HEK293T (cell line): ENCODE results near the gene PPP1R3A.
"Not testable (repeated sequence)": the region's sequence is repeated elsewhere in the genome, so short reads cannot be mapped to it uniquely, and the experiment has no call there.

Source experiments
- CTCF ChIA-PET: fragments of 350-600 bp; formaldehyde crosslinking; extraction: SDS; loops from one replicate; lab custom pipeline; 2021; ENCODE audit warnings: antibody characterized with exemption, inconsistent platforms; lab: Yijun Ruan, JAX
- POLR2A ChIA-PET: fragments of 350-600 bp; formaldehyde crosslinking; extraction: SDS; loops from one replicate; lab custom pipeline; 2020; ENCODE audit warnings: antibody characterized with exemption, inconsistent platforms; lab: Yijun Ruan, JAX
- DNase-seq: peaks from one replicate; pipeline ENCODE4 v3.0.0; 2012; ENCODE audit warnings: mixed read lengths; ENCODE audit errors: extremely low spot score
- ARNT ChIP-seq: fragments of 450-650 bp; IDR thresholded peaks from 2 replicates; pipeline ENCODE4 v1.6.1; 2017; ENCODE audit warnings: mild to moderate bottlenecking
- BHLHE40 ChIP-seq: fragments of 450-650 bp; IDR thresholded peaks from 2 replicates; pipeline ENCODE4 v1.6.1; 2016; ENCODE audit warnings: mild to moderate bottlenecking, moderate library complexity, borderline replicate concordance
- CTBP1 ChIP-seq: fragments of 450-650 bp; IDR thresholded peaks from 2 replicates; pipeline ENCODE4 v1.6.1; 2016; ENCODE audit warnings: borderline replicate concordance
- ELF4 ChIP-seq: fragments of 450-650 bp; IDR thresholded peaks from 2 replicates; pipeline ENCODE4 v1.6.1; 2017; ENCODE audit warnings: antibody characterized with exemption
- FOXA1 ChIP-seq: fragments of 450-650 bp; IDR thresholded peaks from 2 replicates; pipeline ENCODE4 v1.6.1; 2016; ENCODE audit warnings: mild to moderate bottlenecking
- FOXK2 ChIP-seq: fragments of 450-650 bp; IDR thresholded peaks from 2 replicates; pipeline ENCODE4 v1.6.1; 2016; ENCODE audit warnings: mild to moderate bottlenecking
- FOXM1 ChIP-seq: fragments of 450-650 bp; IDR thresholded peaks from 2 replicates; pipeline ENCODE4 v1.6.1; 2017; ENCODE audit warnings: mild to moderate bottlenecking, borderline replicate concordance
- HDGF ChIP-seq: fragments of 450-650 bp; IDR thresholded peaks from 2 replicates; pipeline ENCODE4 v1.6.1; 2017; ENCODE audit warnings: antibody characterized with exemption, borderline replicate concordance
- L3MBTL2 ChIP-seq: fragments of 450-650 bp; conservative IDR thresholded peaks from 2 replicates; pipeline ENCODE4 v1.6.1; 2016; ENCODE audit warnings: mild to moderate bottlenecking
- LEF1 ChIP-seq: fragments of 450-650 bp; IDR thresholded peaks from 2 replicates; pipeline ENCODE4 v1.6.1; 2017; ENCODE audit warnings: mild to moderate bottlenecking, borderline replicate concordance
- NFRKB ChIP-seq: fragments of 450-650 bp; IDR thresholded peaks from 2 replicates; pipeline ENCODE4 v1.6.1; 2016; ENCODE audit warnings: mild to moderate bottlenecking, moderate library complexity
- SP1 ChIP-seq: fragments of 450-650 bp; IDR thresholded peaks from 2 replicates; pipeline ENCODE4 v1.6.1; 2017
- SUZ12 ChIP-seq: fragments of 450-650 bp; IDR thresholded peaks from 2 replicates; pipeline ENCODE4 v1.6.1; 2016; ENCODE audit warnings: mild to moderate bottlenecking
- TARDBP ChIP-seq: fragments of 450-650 bp; IDR thresholded peaks from 2 replicates; pipeline ENCODE4 v1.6.1; 2016
- ZNF384 ChIP-seq: fragments of 450-650 bp; IDR thresholded peaks from 2 replicates; pipeline ENCODE4 v1.6.1; 2016
- TF ChIP-seq, protein P1 (sequence below): fragments of 450-650 bp; IDR thresholded peaks from 2 replicates; pipeline ENCODE4 v1.6.1; 2016

Gene PPP1R3A

GRCh38 chr7:113945018-113945938, 26.5 kb upstream of the PPP1R3A start:
- DNase-seq, result no peak

DNA sequence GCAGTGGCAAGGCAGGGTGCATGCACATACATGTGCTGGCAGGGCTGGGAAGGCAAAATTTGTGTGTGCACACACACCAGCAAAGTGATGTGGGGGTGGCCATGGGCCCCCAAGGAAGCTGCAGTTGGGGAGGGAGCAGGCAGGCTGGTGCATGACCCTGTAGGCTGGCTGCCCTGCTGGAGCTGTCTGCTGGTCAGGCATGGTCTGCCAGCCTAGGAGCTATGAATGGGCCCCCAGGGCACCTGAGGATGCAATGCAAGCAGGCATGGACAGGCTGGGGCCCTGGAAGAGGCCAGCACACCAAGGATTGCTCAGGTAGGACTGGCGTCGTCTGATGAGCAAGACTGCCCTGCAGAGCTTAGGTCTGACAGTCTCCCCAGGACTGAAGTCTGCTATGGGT, 18.2 kb upstream of the PPP1R3A start:
- TF ChIP-seq FOXM1 (no peak), FOXK2 (no peak), TARDBP (no peak), LEF1 (no peak), NFRKB (no peak), FOXA1 (no peak), ARNT (no peak), HDGF (no peak), L3MBTL2 (no peak), BHLHE40 (no peak), SUZ12 (no peak)
- CTCF ChIA-PET, result no interaction called here
- POLR2A ChIA-PET, result no interaction called here
- DNase-seq, result no peak

More at GRCh38 chr7:113945018-113945938, 26.5 kb upstream of the PPP1R3A start:
- TF ChIP-seq TARDBP, result no peak
- TF ChIP-seq FOXM1, result no peak
- TF ChIP-seq SP1, result no peak
- TF ChIP-seq ARNT, result no peak
- TF ChIP-seq CTBP1, result no peak
- ChIA-PET CTCF (no interaction called here), POLR2A (no interaction called here)

- no peak for DNase-seq
- POLR2A ChIA-PET, result no interaction called here
- CTCF ChIA-PET, result no interaction called here
- no peak for TF ChIP-seq ARNT
- no peak for TF ChIP-seq BHLHE40
- TF ChIP-seq L3MBTL2, result no peak
- TF ChIP-seq, protein P1, sequence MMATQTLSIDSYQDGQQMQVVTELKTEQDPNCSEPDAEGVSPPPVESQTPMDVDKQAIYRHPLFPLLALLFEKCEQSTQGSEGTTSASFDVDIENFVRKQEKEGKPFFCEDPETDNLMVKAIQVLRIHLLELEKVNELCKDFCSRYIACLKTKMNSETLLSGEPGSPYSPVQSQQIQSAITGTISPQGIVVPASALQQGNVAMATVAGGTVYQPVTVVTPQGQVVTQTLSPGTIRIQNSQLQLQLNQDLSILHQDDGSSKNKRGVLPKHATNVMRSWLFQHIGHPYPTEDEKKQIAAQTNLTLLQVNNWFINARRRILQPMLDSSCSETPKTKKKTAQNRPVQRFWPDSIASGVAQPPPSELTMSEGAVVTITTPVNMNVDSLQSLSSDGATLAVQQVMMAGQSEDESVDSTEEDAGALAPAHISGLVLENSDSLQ, result no peak
- TF ChIP-seq HDGF, result no peak
- no peak for TF ChIP-seq ZNF384
- no peak for TF ChIP-seq CTBP1
- no peak for TF ChIP-seq SUZ12
- TF ChIP-seq SP1, result no peak
- TF ChIP-seq TARDBP, result no peak
- no peak for TF ChIP-seq ELF4
- no peak for TF ChIP-seq NFRKB
- no peak for TF ChIP-seq LEF1
These were observed 17.7 kb upstream of the PPP1R3A start for GRCh38 chr7:113936535-113936934.

DNA sequence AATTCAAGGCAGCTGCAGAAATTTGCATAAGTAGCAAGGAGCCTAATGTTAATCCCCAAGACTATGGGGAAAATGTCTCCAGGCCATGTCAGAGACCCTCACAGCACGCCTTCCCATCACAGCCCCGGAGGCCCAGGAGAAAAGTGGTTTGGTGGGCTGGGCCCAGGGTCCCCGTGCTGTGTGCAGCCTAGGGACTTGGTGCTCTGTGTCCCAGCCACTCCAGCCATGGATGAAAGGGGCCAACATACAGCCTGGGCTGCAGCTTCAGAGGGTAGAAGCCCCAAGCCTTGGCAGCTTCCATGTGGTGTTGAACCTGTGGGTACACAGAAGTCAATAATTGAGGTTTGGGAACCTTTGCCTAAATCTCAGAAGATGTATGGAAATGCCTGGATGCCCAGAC, 10.6 kb upstream of the PPP1R3A start:
- CTCF ChIA-PET, DNase-seq, POLR2A ChIA-PET: not testable (repeated sequence)

GRCh38 chr7:113928112-113928511, 9.3 kb upstream of the PPP1R3A start:
- TF ChIP-seq FOXM1, result no peak
- no peak for TF ChIP-seq SUZ12
- no peak for TF ChIP-seq FOXK2
- TF ChIP-seq, protein P1, result no peak
- TF ChIP-seq CTBP1, result no peak
- no peak for TF ChIP-seq ZNF384
- no peak for TF ChIP-seq BHLHE40
- no peak for TF ChIP-seq HDGF
- no peak for TF ChIP-seq SP1
- POLR2A ChIA-PET, result no interaction called here
- DNase-seq, result no peak
- CTCF ChIA-PET, result no interaction called here

DNA sequence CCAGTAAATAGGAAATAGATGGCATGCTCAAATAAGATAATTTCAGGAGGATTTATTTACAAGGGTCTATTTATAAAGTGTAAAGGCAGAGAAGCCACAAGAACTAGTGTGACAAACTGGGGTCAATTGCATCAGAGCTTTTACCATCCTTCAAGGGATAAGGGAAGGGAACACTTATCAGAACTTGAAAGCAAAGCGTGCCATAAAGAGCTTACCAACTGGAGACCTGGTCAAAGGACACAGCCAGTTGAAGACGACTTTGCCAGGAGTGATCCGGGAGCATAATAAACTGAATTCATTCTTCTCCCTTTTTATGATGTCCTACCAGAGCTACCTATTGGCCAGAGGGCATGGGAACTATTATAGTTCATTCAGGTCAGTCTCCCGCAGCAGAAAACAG, 3.2 kb upstream of the PPP1R3A start:
- POLR2A ChIA-PET, result no interaction called here
- DNase-seq, result no peak
- no peak for TF ChIP-seq BHLHE40
- TF ChIP-seq NFRKB, result no peak
- TF ChIP-seq TARDBP, result no peak
- TF ChIP-seq FOXA1, result no peak
- no peak for TF ChIP-seq LEF1
- no peak for TF ChIP-seq L3MBTL2
- TF ChIP-seq ZNF384, result no peak
- TF ChIP-seq, protein P1, result no peak
- TF ChIP-seq SUZ12, result no peak
- no peak for TF ChIP-seq HDGF
- CTCF ChIA-PET, result no interaction called here

DNA sequence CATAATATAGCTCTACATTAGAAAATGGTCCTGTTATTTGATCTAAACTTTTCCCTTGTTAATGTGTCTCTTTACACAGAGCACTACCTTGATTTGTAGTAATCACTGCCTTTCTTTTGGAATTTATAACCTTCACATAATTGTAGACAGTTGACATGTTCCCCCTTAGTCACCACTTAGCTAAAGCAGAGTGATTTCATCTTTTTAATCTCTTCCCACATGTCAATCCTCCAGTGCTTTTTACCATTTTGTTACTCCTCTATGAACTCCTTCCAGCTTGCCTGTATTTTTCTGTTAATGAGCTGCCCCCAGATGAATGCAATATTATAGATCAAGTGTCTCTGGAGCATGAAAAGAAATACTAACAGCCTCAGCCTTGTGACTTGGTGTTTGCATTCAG, 2.6 kb upstream of the PPP1R3A start:
- TF ChIP-seq, protein P1, result peak; percentile 68
- TF ChIP-seq FOXM1, result no peak
- ChIA-PET CTCF (interaction anchor here (0.8 kb wide), 1 partner anchor 104 kb away, joined by 3 read pairs; no protein-coding TSS in a partner anchor), POLR2A (no interaction called here)
- DNase-seq, result no peak
